Upper lobe of left lung (tissue), 4 donors: ENCODE data around the gene GASK1B.

ENCODE experiments used
- EP300 ChIP-seq, 4 donors: sonication (generic); formaldehyde crosslinking; IDR thresholded peaks; one replicate each; pipeline ENCODE4 v1.5.1; 2017; ENCODE audit warnings: antibody characterized with exemption in 4 of 4, control low read depth in 2 of 4
- POLR2AphosphoS5 ChIP-seq, 2 donors: sonication (generic); formaldehyde crosslinking; IDR thresholded peaks; one replicate each; pipeline ENCODE4 v1.5.1; 2017; ENCODE audit warnings: antibody characterized with exemption in 2 of 2
- TF ChIP-seq, protein P1 (sequence below), 6 experiments: fragments of 450-650 bp in 4 of 6; fragments of 200-600 bp in 2 of 6; sonication (generic) in 2 of 6; IDR thresholded peaks; one replicate each; pipeline ENCODE4 v1.5.1; 2016 to 2019; ENCODE audit warnings: antibody characterized with exemption in 6 of 6

DNA sequence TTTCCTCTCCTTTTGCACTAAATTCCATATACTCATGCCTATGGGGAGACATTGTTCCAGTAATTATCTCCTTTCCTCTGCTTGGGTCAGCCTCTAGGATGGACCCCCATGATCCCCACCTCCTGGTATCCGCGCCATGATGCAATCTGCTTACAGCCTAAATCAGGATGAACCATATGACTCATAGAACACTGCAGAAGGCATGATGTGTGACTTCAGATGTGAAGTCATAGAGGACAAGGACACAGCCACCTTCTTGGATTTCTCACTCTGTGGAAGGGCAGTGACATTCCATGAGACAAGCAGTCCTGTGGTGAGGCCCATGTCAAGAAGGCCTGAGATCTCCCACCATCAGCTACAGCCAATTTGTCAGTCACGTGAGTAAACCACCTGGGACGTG, 28.5 kb upstream of the GASK1B start:
- TF ChIP-seq, protein P1, sequence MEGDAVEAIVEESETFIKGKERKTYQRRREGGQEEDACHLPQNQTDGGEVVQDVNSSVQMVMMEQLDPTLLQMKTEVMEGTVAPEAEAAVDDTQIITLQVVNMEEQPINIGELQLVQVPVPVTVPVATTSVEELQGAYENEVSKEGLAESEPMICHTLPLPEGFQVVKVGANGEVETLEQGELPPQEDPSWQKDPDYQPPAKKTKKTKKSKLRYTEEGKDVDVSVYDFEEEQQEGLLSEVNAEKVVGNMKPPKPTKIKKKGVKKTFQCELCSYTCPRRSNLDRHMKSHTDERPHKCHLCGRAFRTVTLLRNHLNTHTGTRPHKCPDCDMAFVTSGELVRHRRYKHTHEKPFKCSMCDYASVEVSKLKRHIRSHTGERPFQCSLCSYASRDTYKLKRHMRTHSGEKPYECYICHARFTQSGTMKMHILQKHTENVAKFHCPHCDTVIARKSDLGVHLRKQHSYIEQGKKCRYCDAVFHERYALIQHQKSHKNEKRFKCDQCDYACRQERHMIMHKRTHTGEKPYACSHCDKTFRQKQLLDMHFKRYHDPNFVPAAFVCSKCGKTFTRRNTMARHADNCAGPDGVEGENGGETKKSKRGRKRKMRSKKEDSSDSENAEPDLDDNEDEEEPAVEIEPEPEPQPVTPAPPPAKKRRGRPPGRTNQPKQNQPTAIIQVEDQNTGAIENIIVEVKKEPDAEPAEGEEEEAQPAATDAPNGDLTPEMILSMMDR (IDR thresholded peaks at IDR 0.05): no peak
- no peak for TF ChIP-seq POLR2AphosphoS5 (IDR thresholded peaks at IDR 0.05)
- no peak for TF ChIP-seq EP300 (IDR thresholded peaks at IDR 0.05)
